Thyroid gland (tissue), 4 donors: ENCODE results near the gene KAT6B.

Experiments used
- CTCF ChIP-seq, 6 experiments: fragments of 200-600 bp in 3 of 6; fragments of 450-650 bp in 3 of 6; sonication (generic) in 3 of 6; IDR thresholded peaks; one replicate each; pipeline ENCODE4 v1.5.1; 2016 to 2019; ENCODE audit warnings: antibody characterized with exemption in 6 of 6, mild to moderate bottlenecking in 2 of 6, inconsistent platforms in 1 of 6, moderate library complexity in 1 of 6
- POLR2A ChIP-seq, 2 donors: fragments of 450-650 bp; IDR thresholded peaks; one replicate each; pipeline ENCODE4 v1.6.1; 2017; ENCODE audit warnings: antibody characterized with exemption in 2 of 2, mild to moderate bottlenecking in 2 of 2, moderate library complexity in 1 of 2

- TF ChIP-seq POLR2A (IDR thresholded peaks at IDR 0.05) (no peak), CTCF (IDR thresholded peaks at IDR 0.05) (no peak)
Measured at GRCh38 chr10:74936577-74937265, 110.3 kb downstream of the KAT6B start.
